ENCODE results near the gene TAF4.

DNA sequence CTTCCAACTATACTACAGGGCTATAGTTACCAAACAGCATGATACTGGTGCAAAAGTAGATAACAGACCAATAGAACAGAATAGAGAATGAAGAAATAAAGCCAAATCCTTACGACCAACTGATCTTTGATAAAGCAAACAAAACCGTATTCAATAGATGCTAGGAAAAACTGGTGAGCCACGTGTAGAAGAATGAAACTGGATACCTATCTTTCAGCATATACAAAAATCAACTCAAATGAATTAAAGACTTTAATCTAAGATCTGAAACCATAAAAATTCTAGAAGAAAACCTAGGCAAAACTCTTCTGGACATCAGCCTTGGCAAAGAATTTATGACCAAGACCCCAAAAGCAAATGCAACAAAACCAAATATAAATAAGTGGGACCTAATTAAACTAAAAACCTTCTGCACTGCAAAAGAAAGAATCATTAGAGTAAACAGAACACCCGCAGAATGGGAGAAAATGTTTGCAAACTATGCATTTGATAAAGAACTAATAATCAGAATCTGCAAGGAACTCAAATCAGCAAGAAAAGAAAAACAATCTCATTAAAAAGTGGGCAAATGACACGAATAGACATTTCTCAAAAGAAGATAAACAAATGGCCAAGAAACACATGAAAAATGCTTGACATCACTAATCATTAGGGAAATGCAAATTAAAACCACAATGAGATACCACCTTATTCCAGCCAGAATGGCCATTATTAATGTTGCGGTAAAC is 109.8 kb downstream of the TAF4 start:
- TF ChIP-seq, protein P1, sequence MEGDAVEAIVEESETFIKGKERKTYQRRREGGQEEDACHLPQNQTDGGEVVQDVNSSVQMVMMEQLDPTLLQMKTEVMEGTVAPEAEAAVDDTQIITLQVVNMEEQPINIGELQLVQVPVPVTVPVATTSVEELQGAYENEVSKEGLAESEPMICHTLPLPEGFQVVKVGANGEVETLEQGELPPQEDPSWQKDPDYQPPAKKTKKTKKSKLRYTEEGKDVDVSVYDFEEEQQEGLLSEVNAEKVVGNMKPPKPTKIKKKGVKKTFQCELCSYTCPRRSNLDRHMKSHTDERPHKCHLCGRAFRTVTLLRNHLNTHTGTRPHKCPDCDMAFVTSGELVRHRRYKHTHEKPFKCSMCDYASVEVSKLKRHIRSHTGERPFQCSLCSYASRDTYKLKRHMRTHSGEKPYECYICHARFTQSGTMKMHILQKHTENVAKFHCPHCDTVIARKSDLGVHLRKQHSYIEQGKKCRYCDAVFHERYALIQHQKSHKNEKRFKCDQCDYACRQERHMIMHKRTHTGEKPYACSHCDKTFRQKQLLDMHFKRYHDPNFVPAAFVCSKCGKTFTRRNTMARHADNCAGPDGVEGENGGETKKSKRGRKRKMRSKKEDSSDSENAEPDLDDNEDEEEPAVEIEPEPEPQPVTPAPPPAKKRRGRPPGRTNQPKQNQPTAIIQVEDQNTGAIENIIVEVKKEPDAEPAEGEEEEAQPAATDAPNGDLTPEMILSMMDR (IDR thresholded peaks at IDR 0.05), result no peak
- TF ChIP-seq POLR2A (IDR thresholded peaks at IDR 0.05), result no peak

Data from thyroid gland (tissue), 4 donors.